ENCODE data around the gene KIRREL1. TPM values are rescaled to one million over a fixed set of nuclear protein-coding genes. Genes with fewer than 3 reads are reported as not detected.

Gene KIRREL1
- total and polyA plus RNA-seq, 2 of the 13 experiments (the other 11 are each of a cell fraction or from before 2014, with no cell fraction given) = 0.02 to 0.03 TPM

DNA sequence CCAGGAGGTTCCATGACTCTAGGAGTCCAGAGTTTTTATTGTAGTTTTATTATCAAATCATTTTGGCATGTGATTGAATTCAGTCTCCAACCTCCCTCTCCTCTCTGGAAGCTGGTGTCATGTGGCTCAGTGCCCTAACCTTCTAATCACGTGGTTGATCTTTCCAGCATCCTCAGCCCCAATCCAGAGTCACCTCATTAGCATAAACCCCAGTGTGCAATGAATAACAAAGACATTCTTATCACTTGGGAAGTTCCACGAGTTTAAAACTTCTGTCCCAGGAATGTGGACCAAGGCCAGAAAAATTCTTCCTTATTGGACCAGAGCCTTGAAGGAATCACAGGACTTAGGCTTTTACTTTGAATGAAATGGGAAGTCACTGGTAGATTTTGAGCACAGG lies 52.2 kb downstream of the KIRREL1 start:
- no peak overlapping the region for H3K4me3 ChIP-seq (replicated peaks in 1 of 3; ENCODE audit: insufficient read depth in 1 of 3, low read depth in 2 of 3, low read length in 3 of 3)
- H3K9ac ChIP-seq (ENCODE audit: insufficient read depth, low read depth, low read length) = no peak overlapping the region
- POLR2A ChIA-PET = no interaction called here
- 0% methylated on average over 2 of the region's 2 CpGs for WGBS (ENCODE audit: low lambda C conversion rate)
- no peaks in the 10 kb centered on the region for H3K9me3 ChIP-seq (ENCODE audit: low read length)
- H3K4me2 ChIP-seq (ENCODE audit: low read depth, low read length) = no peak overlapping the region
- H3K79me2 ChIP-seq (ENCODE audit: insufficient read depth, low read length) = no peaks in the 10 kb centered on the region
- in situ Hi-C loops (cut with HindIII; ENCODE audit: extremely low pct_ligation_motif_present, low pct_unique_long_range_greater_than_20kb) (no loop called here), intact Hi-C loops (cut with micrococcal nuclease; ENCODE audit: unreplicated experiment) (no loop called here)
- TF ChIP-seq ZNF781 (CRISPR knock-in tag; IDR thresholded peaks at IDR 0.05; ENCODE audit: borderline replicate concordance, not compliant biosample characterization) (no peak), PHF20 (CRISPR knock-in tag; IDR thresholded peaks at IDR 0.05) (no peak), MTF1 (CRISPR knock-in tag; IDR thresholded peaks at IDR 0.05) (no peak), LCORL (IDR thresholded peaks at IDR 0.05) (no peak), LCORL (CRISPR knock-in tag; IDR thresholded peaks at IDR 0.05) (no peak), NBN (conservative IDR thresholded peaks at IDR 0.05) (no peak), MEF2D (CRISPR knock-in tag; IDR thresholded peaks at IDR 0.05) (no peak), CREB1 (IDR thresholded peaks at IDR 0.05) (no peak), CREB1 (CRISPR knock-in tag; IDR thresholded peaks at IDR 0.05) (no peak), BORCS8-MEF2B (CRISPR knock-in tag; IDR thresholded peaks at IDR 0.05) (no peak), BHLHE40 (IDR thresholded peaks at IDR 0.05; ENCODE audit: low read length) (no peak), HNF1B (CRISPR knock-in tag; IDR thresholded peaks at IDR 0.05) (no peak), PTBP1 (IDR thresholded peaks at IDR 0.05; ENCODE audit: low read depth, low read length, poor library complexity, severe bottlenecking) (no peak), NR2F6 (IDR thresholded peaks at IDR 0.05) (no peak), NR2F6 (CRISPR knock-in tag; IDR thresholded peaks at IDR 0.05) (no peak), HMG20A (CRISPR knock-in tag; IDR thresholded peaks at IDR 0.05; ENCODE audit: borderline replicate concordance) (no peak), ZNF12 (CRISPR knock-in tag; IDR thresholded peaks at IDR 0.05) (no peak), TP53 (CRISPR knock-in tag; conservative IDR thresholded peaks at IDR 0.05) (no peak), ZNF780A (CRISPR knock-in tag; IDR thresholded peaks at IDR 0.05) (no peak), ZNF207 (IDR thresholded peaks at IDR 0.05; ENCODE audit: borderline replicate concordance) (no peak), NR3C1 (CRISPR knock-in tag; IDR thresholded peaks at IDR 0.05) (no peak), BRD4 (CRISPR knock-in tag; IDR thresholded peaks at IDR 0.05) (no peak)
- ATAC-seq = no peak
- no peaks in the 10 kb centered on the region for H3K27me3 ChIP-seq (ENCODE audit: control insufficient read depth in 1 of 2, insufficient read depth in 2 of 2, low read length in 2 of 2)
- H3K4me1 ChIP-seq (ENCODE audit: insufficient read depth, low read length) = no peaks in the 10 kb centered on the region
- FAIRE-seq = no peak
- H3K27ac ChIP-seq (ENCODE audit: extremely low read length, insufficient read depth, low read length) = no peak overlapping the region
- BruUV-seq (replicated peaks) = no TSS peak
- CTCF ChIA-PET (ENCODE audit: low intra/inter-chr PET ratio, low total read pairs) = no interaction called here
- DNase-seq (ENCODE audit: low spot score) = no peak
- no peak overlapping the region for H2AFZ ChIP-seq (ENCODE audit: low read length)
- no peaks in the 10 kb centered on the region for H3K36me3 ChIP-seq (replicated peaks in 1 of 2; ENCODE audit: control insufficient read depth in 1 of 2, insufficient read depth in 2 of 2, low read length in 2 of 2)
- H4K20me1 ChIP-seq (ENCODE audit: insufficient read depth, low read length) = no peaks in the 10 kb centered on the region

Data from HepG2 (cell line).